GM12878 (cell line): Measurements from ENCODE around the gene TIGD7. TPM values are rescaled to one million over a fixed set of nuclear protein-coding genes. Genes with fewer than 3 reads are reported as not detected.

ENCODE experiments used
- ASH2L ChIP-seq: fragments of 300-600, 200-600 bp; sonication (generic); IDR thresholded peaks from 2 replicates; pipeline ENCODE4 v1.6.1; 2017; ENCODE audit warnings: low read depth, mild to moderate bottlenecking, borderline replicate concordance
- BRCA1 ChIP-seq: IDR thresholded peaks from 2 replicates; pipeline ENCODE4 v1.6.1; 2011; ENCODE audit warnings: low read depth, low read length, improper control_type of control experiment
- EP300 ChIP-seq, 2 experiments: fragments of 150-350 bp in 1 of 2; IDR thresholded peaks; 2 replicates each; pipeline ENCODE4 v1.6.1; 2011 to 2012; ENCODE audit warnings: low read depth in 2 of 2, low read length in 2 of 2, borderline replicate concordance in 1 of 2, improper control_type of control experiment in 1 of 2, inconsistent platforms in 1 of 2; ENCODE audit not compliant: control insufficient read depth in 1 of 2
- ESRRA ChIP-seq: IDR thresholded peaks from 2 replicates; pipeline ENCODE4 v1.6.1; 2012; ENCODE audit warnings: mild to moderate bottlenecking, low read length, improper control_type of control experiment
- EZH2 ChIP-seq: IDR thresholded peaks from 2 replicates; pipeline ENCODE4 v1.6.1; 2012; ENCODE audit warnings: low read depth, mild to moderate bottlenecking, control low read depth, inconsistent platforms, low read length, borderline replicate concordance; ENCODE audit not compliant: control insufficient read depth
- KLF5 ChIP-seq: fragments of 450-650 bp; IDR thresholded peaks from 2 replicates; pipeline ENCODE4 v1.6.1; 2014; ENCODE audit warnings: mild to moderate bottlenecking; ENCODE audit not compliant: partially characterized antibody
- MYC ChIP-seq: IDR thresholded peaks from 2 replicates; pipeline ENCODE4 v1.6.1; 2011; ENCODE audit warnings: mild to moderate bottlenecking, low read length, moderate library complexity, inconsistent platforms; ENCODE audit not compliant: insufficient read depth, insufficient replicate concordance, insufficient read length, severe bottlenecking
- NBN ChIP-seq: fragments of 450-650 bp; IDR thresholded peaks from 2 replicates; pipeline ENCODE4 v1.6.1; 2016
- NFYB ChIP-seq: IDR thresholded peaks from 2 replicates; pipeline ENCODE4 v1.6.1; 2011; ENCODE audit warnings: low read depth, mild to moderate bottlenecking, low read length, improper control_type of control experiment, moderate library complexity; ENCODE audit not compliant: insufficient read depth
- NR2F1 ChIP-seq: fragments of 450-650 bp; conservative IDR thresholded peaks from 2 replicates; pipeline ENCODE4 v1.6.1; 2017; ENCODE audit warnings: mild to moderate bottlenecking
- RAD21 ChIP-seq: IDR thresholded peaks from 2 replicates; pipeline ENCODE4 v1.6.1; 2011; ENCODE audit warnings: mild to moderate bottlenecking, low read depth, low read length, moderate library complexity; ENCODE audit not compliant: insufficient read depth
- RBBP5 ChIP-seq: fragments of 200-600 bp; sonication (generic); conservative IDR thresholded peaks from 2 replicates; pipeline ENCODE4 v1.6.1; 2016
- RCOR1 ChIP-seq: conservative IDR thresholded peaks from 2 replicates; pipeline ENCODE4 v1.6.1; 2012; ENCODE audit warnings: low read depth, low read length, improper control_type of control experiment
- SP1 ChIP-seq: IDR thresholded peaks from one replicate; pipeline ENCODE4 v1.6.1; 2011; ENCODE audit warnings: low read depth, low read length
- SRF ChIP-seq, 2 experiments: IDR thresholded peaks; 2 replicates each; pipeline ENCODE4 v1.6.1; 2011; ENCODE audit warnings: low read depth in 2 of 2, low read length in 2 of 2, mild to moderate bottlenecking in 1 of 2, moderate library complexity in 1 of 2
- TCF12 ChIP-seq: IDR thresholded peaks from 2 replicates; pipeline ENCODE4 v1.6.1; 2011; ENCODE audit warnings: low read depth, mild to moderate bottlenecking, low read length
- WRNIP1 ChIP-seq: IDR thresholded peaks from 2 replicates; pipeline ENCODE4 v1.6.1; 2011; ENCODE audit warnings: low read depth, low read length, improper control_type of control experiment, borderline replicate concordance
- polyA plus RNA-seq, 11 experiments: library from polyadenylated mRNA; depleted of rRNA in 4 of 11; unstranded in 6 of 11; stranded (reverse) in 5 of 11; fragments of >200 nt; fragmentation: Nextera tagmentation in 4 of 11; fragmentation: Illumina TruSeq in 1 of 11; extraction: Ambion mirVana in 4 of 11; extraction: Trizol in 1 of 11; gene quantifications; 1 replicate in 1 of 11; 2 replicates in 10 of 11; pipeline versions ENCODE4 v1.2.1 to v1.2.3, GENCODE V29; 2011 to 2016; ENCODE audit warnings: inconsistent platforms in 2 of 11, missing spikeins in 2 of 11, low read depth in 1 of 11
- total RNA-seq, 4 experiments: library from RNA; depleted of rRNA in 3 of 4; stranded (reverse); fragments of >200 nt in 3 of 4; fragmentation: Illumina TruSeq in 1 of 4; extraction: Trizol in 1 of 4; gene quantifications; 2 replicates each; pipeline versions ENCODE4 v1.2.1 to v1.2.3, GENCODE V29; 2013 to 2021
- TF ChIP-seq, protein P1 (sequence below): fragments of 450-650 bp; IDR thresholded peaks from 2 replicates; pipeline ENCODE4 v1.6.1; 2017; ENCODE audit warnings: borderline replicate concordance
- TF ChIP-seq, protein P2 (sequence below): fragments of 450-650 bp; IDR thresholded peaks from 2 replicates; pipeline ENCODE4 v1.6.1; 2018; ENCODE audit warnings: borderline replicate concordance, mild to moderate bottlenecking; ENCODE audit not compliant: partially characterized antibody
- TF ChIP-seq, protein P3 (sequence below): fragments of 450-650 bp; IDR thresholded peaks from 2 replicates; pipeline ENCODE4 v1.6.1; 2016; ENCODE audit warnings: mild to moderate bottlenecking, moderate library complexity, borderline replicate concordance

Gene TIGD7
- total and polyA plus RNA-seq, 10 of the 15 experiments (the other 5 are each of a cell fraction or from before 2014, with no cell fraction given) = 0.37 to 3.8 (median 3.0) TPM

DNA sequence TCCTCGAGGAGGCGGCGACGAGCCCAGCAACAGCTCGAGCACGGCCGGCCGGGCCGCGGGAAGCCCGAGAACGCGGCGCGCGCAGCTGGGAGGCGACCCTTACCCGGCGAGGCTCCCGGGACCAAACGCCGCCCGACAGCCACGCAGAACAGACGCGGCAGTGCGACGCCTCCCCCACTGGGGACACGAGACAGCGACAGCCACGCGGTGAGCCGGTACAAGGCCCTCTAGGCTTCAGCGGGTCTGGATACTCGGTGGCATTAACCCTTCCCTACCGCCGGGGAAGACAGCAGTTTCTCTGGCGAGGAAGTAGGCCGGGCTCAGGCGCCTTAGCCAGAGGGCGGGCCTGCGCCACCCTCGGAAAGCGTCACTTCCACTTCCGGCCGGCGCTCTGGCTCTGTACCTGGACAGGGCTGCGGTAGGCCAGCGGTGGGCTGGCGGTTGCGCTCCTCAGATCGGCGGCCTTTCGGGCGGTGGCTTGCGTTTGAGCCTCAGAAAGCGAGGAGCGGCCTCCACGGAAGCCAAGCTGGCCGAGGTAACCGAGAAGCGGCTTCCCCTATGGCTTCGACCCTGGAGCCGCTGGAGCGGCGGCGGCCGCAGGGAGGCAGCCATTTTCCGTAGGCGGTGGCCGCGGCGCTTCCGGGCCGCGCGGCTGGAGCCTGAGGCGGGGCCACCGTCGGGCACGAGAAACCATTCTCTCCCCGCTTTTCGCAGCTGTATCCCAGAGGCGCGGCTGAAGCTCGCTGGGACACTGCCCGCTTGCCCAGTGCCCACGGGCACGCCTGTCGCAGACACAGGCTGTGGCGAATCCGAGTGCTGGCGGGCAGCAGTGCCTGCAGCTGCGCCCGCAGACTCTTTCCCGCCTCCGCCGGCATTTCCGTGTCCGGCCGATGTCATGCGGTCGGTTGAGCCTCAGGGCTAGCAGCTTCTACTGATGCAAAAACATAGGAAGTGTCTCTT is at the start of gene TIGD7, which contains the start of gene ZNF75A (continued):
- 0 out of 2 replicates have a peak, but pooled peaks have one; percentile 60 for TF ChIP-seq RCOR1
- peak; percentile 50 for TF ChIP-seq SP1
- TF ChIP-seq, protein P1, sequence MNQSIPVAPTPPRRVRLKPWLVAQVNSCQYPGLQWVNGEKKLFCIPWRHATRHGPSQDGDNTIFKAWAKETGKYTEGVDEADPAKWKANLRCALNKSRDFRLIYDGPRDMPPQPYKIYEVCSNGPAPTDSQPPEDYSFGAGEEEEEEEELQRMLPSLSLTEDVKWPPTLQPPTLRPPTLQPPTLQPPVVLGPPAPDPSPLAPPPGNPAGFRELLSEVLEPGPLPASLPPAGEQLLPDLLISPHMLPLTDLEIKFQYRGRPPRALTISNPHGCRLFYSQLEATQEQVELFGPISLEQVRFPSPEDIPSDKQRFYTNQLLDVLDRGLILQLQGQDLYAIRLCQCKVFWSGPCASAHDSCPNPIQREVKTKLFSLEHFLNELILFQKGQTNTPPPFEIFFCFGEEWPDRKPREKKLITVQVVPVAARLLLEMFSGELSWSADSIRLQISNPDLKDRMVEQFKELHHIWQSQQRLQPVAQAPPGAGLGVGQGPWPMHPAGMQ = no peak
- TF ChIP-seq RAD21 = no peak
- TF ChIP-seq TCF12 = 0 out of 2 replicates have a peak, but pooled peaks have one; percentile 30
- peak; percentile 53 for TF ChIP-seq MYC
- TF ChIP-seq EZH2 = no peak
- no peak for TF ChIP-seq EP300 (IDR thresholded peaks at IDR 0.05; ENCODE audit: borderline replicate concordance in 1 of 2, control insufficient read depth in 1 of 2, low read depth in 2 of 2, low read length in 2 of 2)
- no peak for TF ChIP-seq BRCA1
- TF ChIP-seq SRF (IDR thresholded peaks at IDR 0.05; ENCODE audit: low read depth in 2 of 2, low read length in 2 of 2) = no peak
- peak; percentile 85 for TF ChIP-seq NBN
- TF ChIP-seq RBBP5 = no peak
- TF ChIP-seq, protein P2, sequence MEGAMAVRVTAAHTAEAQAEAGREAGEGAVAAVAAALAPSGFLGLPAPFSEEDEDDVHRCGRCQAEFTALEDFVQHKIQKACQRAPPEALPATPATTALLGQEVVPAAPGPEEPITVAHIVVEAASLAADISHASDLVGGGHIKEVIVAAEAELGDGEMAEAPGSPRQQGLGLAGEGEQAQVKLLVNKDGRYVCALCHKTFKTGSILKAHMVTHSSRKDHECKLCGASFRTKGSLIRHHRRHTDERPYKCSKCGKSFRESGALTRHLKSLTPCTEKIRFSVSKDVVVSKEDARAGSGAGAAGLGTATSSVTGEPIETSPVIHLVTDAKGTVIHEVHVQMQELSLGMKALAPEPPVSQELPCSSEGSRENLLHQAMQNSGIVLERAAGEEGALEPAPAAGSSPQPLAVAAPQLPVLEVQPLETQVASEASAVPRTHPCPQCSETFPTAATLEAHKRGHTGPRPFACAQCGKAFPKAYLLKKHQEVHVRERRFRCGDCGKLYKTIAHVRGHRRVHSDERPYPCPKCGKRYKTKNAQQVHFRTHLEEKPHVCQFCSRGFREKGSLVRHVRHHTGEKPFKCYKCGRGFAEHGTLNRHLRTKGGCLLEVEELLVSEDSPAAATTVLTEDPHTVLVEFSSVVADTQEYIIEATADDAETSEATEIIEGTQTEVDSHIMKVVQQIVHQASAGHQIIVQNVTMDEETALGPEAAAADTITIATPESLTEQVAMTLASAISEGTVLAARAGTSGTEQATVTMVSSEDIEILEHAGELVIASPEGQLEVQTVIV = peak; percentile 29
- TF ChIP-seq ASH2L = peak; percentile 61; the same call in 1 of the 2 replicates
- TF ChIP-seq, protein P3, sequence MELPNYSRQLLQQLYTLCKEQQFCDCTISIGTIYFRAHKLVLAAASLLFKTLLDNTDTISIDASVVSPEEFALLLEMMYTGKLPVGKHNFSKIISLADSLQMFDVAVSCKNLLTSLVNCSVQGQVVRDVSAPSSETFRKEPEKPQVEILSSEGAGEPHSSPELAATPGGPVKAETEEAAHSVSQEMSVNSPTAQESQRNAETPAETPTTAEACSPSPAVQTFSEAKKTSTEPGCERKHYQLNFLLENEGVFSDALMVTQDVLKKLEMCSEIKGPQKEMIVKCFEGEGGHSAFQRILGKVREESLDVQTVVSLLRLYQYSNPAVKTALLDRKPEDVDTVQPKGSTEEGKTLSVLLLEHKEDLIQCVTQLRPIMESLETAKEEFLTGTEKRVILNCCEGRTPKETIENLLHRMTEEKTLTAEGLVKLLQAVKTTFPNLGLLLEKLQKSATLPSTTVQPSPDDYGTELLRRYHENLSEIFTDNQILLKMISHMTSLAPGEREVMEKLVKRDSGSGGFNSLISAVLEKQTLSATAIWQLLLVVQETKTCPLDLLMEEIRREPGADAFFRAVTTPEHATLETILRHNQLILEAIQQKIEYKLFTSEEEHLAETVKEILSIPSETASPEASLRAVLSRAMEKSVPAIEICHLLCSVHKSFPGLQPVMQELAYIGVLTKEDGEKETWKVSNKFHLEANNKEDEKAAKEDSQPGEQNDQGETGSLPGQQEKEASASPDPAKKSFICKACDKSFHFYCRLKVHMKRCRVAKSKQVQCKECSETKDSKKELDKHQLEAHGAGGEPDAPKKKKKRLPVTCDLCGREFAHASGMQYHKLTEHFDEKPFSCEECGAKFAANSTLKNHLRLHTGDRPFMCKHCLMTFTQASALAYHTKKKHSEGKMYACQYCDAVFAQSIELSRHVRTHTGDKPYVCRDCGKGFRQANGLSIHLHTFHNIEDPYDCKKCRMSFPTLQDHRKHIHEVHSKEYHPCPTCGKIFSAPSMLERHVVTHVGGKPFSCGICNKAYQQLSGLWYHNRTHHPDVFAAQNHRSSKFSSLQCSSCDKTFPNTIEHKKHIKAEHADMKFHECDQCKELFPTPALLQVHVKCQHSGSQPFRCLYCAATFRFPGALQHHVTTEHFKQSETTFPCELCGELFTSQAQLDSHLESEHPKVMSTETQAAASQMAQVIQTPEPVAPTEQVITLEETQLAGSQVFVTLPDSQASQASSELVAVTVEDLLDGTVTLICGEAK = peak; percentile 89
- TF ChIP-seq KLF5 = peak; percentile 90
- no peak for TF ChIP-seq NFYB
- TF ChIP-seq ESRRA = no peak
- TF ChIP-seq WRNIP1 = no peak
- peak; percentile 50; the same call in 1 of the 2 replicates for TF ChIP-seq NR2F1
